HepG2 (cell line): Measurements from ENCODE around the gene FBXO5. TPM values are rescaled to one million over a fixed set of nuclear protein-coding genes. Genes with fewer than 3 reads are reported as not detected.
A peak's percentile ranks its signal among the peaks of the same experiment; 100 is the strongest.

Experiments
- AGO2 ChIP-seq: fragments of 200-400 bp; formaldehyde crosslinking; optimal IDR thresholded peaks from 2 replicates; pipeline ENCODE3; 2017; ENCODE audit warnings: mild to moderate bottlenecking, low read depth, low read length, moderate library complexity
- EP300 ChIP-seq, 3 experiments: sonication (generic) in 1 of 3; formaldehyde crosslinking in 1 of 3; IDR thresholded peaks; 2 replicates each; pipeline versions ENCODE4 v1.5.1 to v1.6.1; 2011 to 2020; ENCODE audit warnings: low read depth in 2 of 3, low read length in 2 of 3, borderline replicate concordance in 1 of 3, improper control_type of control experiment in 1 of 3, mild to moderate bottlenecking in 1 of 3, missing genetic modification reagents in 1 of 3, moderate library complexity in 1 of 3
- FIP1L1 ChIP-seq: fragments of 200-400 bp; formaldehyde crosslinking; IDR thresholded peaks from 2 replicates; pipeline ENCODE4 v1.6.1; 2018; ENCODE audit warnings: low read depth, mild to moderate bottlenecking, low read length, moderate library complexity, borderline replicate concordance; ENCODE audit not compliant: insufficient read depth
- PHF20 ChIP-seq: sonication (generic); formaldehyde crosslinking; IDR thresholded peaks from 2 replicates; pipeline ENCODE4 v1.5.0; 2020; ENCODE audit warnings: mild to moderate bottlenecking, missing genetic modification reagents
- SMAD3 ChIP-seq: sonication (generic); formaldehyde crosslinking; IDR thresholded peaks from 2 replicates; pipeline ENCODE4 v1.4.0; 2020; ENCODE audit warnings: missing genetic modification reagents
- SP140L ChIP-seq: sonication (generic); formaldehyde crosslinking; IDR thresholded peaks from 2 replicates; pipeline ENCODE4 v1.4.0; 2020; ENCODE audit warnings: missing genetic modification reagents, borderline replicate concordance
- SRSF9 ChIP-seq: fragments of 200-400 bp; formaldehyde crosslinking; IDR thresholded peaks from 2 replicates; pipeline ENCODE4 v1.6.1; 2018; ENCODE audit warnings: borderline replicate concordance, mild to moderate bottlenecking, low read depth, low read length; ENCODE audit not compliant: insufficient read depth, poor library complexity, severe bottlenecking
- ZBTB7A ChIP-seq: sonication (generic); formaldehyde crosslinking; IDR thresholded peaks from 2 replicates; pipeline ENCODE4 v1.8.0; 2022; ENCODE audit warnings: mild to moderate bottlenecking, missing genetic modification reagents
- ZHX2 ChIP-seq, 2 experiments: sonication (generic) in 1 of 2; formaldehyde crosslinking in 1 of 2; IDR thresholded peaks; 2 replicates each; pipeline versions ENCODE4 v1.6.1 to v1.9.0; 2014 to 2022; ENCODE audit warnings: antibody characterized with exemption in 1 of 2, borderline replicate concordance in 1 of 2, inconsistent platforms in 1 of 2, low read depth in 1 of 2, missing genetic modification reagents in 1 of 2
- ZNF34 ChIP-seq: sonication (generic); formaldehyde crosslinking; IDR thresholded peaks from 2 replicates; pipeline ENCODE4 v1.4.0; 2020; ENCODE audit warnings: mild to moderate bottlenecking, missing genetic modification reagents, borderline replicate concordance
- ZNF691 ChIP-seq: sonication (generic); formaldehyde crosslinking; IDR thresholded peaks from 2 replicates; pipeline ENCODE4 v1.4.0; 2020; ENCODE audit warnings: missing genetic modification reagents, low read depth, mild to moderate bottlenecking, borderline replicate concordance
- ZNF747 ChIP-seq: sonication (generic); formaldehyde crosslinking; IDR thresholded peaks from 2 replicates; pipeline ENCODE4 v1.8.1; 2023; ENCODE audit warnings: missing genetic modification reagents, mild to moderate bottlenecking, borderline replicate concordance
- ZNF777 ChIP-seq: sonication (generic); formaldehyde crosslinking; IDR thresholded peaks from 2 replicates; pipeline ENCODE4 v1.4.0; 2020; ENCODE audit warnings: missing genetic modification reagents
- ZSCAN31 ChIP-seq: sonication (generic); formaldehyde crosslinking; IDR thresholded peaks from 2 replicates; pipeline ENCODE4 v1.5.0; 2020; ENCODE audit warnings: low read depth, mild to moderate bottlenecking, missing genetic modification reagents
- polyA plus RNA-seq, 8 experiments: library from polyadenylated mRNA; depleted of rRNA in 3 of 8; stranded (reverse) in 7 of 8; unstranded in 1 of 8; fragments of >200 nt; fragmentation: Illumina TruSeq in 4 of 8; extraction: Trizol in 4 of 8; gene quantifications; 2 replicates each; pipeline versions ENCODE4 v1.2.1 to v1.2.3, GENCODE V29; 2011 to 2016; ENCODE audit warnings: low read depth in 4 of 8, missing spikeins in 1 of 8, mixed read lengths in 1 of 8; ENCODE audit not compliant: insufficient read depth in 1 of 8
- total RNA-seq, 5 experiments: library from RNA; depleted of rRNA; stranded (reverse); fragments of >200 nt; fragmentation: Illumina TruSeq; extraction: Trizol; gene quantifications; 2 replicates each; pipeline ENCODE4 v1.2.3, GENCODE V29; 2016; ENCODE audit warnings: low read depth in 1 of 5
- TF ChIP-seq, protein P1 (sequence below): sonication (generic); formaldehyde crosslinking; IDR thresholded peaks from 2 replicates; pipeline ENCODE4 v1.9.0; 2021; ENCODE audit warnings: missing genetic modification reagents, borderline replicate concordance

FBXO5 gene
- total and polyA plus RNA-seq, 2 of the 13 experiments (the other 11 are each of a cell fraction or from before 2014, with no cell fraction given), result 15.8 to 41.5 TPM

GRCh38 chr6:153002613-153003365 lies 19.9 kb upstream of the FBXO5 start, which contains the start of gene MTRF1L (continued):
- TF ChIP-seq ZHX2 (IDR thresholded peaks at IDR 0.05; ENCODE audit: low read depth) (no peak), ZHX2 (CRISPR knock-in tag; IDR thresholded peaks at IDR 0.05; ENCODE audit: borderline replicate concordance) (no peak), ZNF777 (CRISPR knock-in tag) (peak; percentile 83), ZNF747 (no peak), ZNF691 (CRISPR knock-in tag) (no peak; the same call in 1 of the 2 replicates), AGO2 (peak; percentile 78), PHF20 (CRISPR knock-in tag) (peak; percentile 86), SRSF9 (no peak), ZNF34 (no peak; the same call in 1 of the 2 replicates), ZBTB7A (peak; percentile 69), FIP1L1 (no peak), SP140L (0 out of 2 replicates have a peak, but pooled peaks have one; percentile 59), ZSCAN31 (CRISPR knock-in tag) (peak; percentile 72), EP300 (IDR thresholded peaks at IDR 0.05; ENCODE audit: low read depth in 2 of 2, low read length in 2 of 2) (no peak), EP300 (CRISPR knock-in tag; IDR thresholded peaks at IDR 0.05; ENCODE audit: borderline replicate concordance) (no peak; the same call in 1 of the 2 replicates), SMAD3 (peak; percentile 55)
- TF ChIP-seq, protein P1, sequence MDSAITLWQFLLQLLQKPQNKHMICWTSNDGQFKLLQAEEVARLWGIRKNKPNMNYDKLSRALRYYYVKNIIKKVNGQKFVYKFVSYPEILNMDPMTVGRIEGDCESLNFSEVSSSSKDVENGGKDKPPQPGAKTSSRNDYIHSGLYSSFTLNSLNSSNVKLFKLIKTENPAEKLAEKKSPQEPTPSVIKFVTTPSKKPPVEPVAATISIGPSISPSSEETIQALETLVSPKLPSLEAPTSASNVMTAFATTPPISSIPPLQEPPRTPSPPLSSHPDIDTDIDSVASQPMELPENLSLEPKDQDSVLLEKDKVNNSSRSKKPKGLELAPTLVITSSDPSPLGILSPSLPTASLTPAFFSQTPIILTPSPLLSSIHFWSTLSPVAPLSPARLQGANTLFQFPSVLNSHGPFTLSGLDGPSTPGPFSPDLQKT, result peak; percentile 42; the same call in 1 of the 2 replicates
